H1 (cell line): Measurements from ENCODE around the gene TRAF3IP3. TPM values are rescaled to one million over a fixed set of nuclear protein-coding genes. Genes with fewer than 3 reads are reported as not detected.

Experiments used
- CTCF ChIA-PET: fragments of 300-600 bp; sonication (Branson Sonifier 250); formaldehyde crosslinking; loops from one replicate; lab custom pipeline; 2021; ENCODE audit not compliant: partially characterized antibody; lab: Charles Lee
- POLR2A ChIA-PET: fragments of 300-600 bp; sonication (Branson Sonifier 250); formaldehyde crosslinking; loops from one replicate; lab custom pipeline; 2021; ENCODE audit warnings: inconsistent platforms; ENCODE audit not compliant: partially characterized antibody; lab: Charles Lee
- DNase-seq, 2 experiments: peaks; one replicate each; pipeline versions ENCODE4 v3.0.0 to v3.0.0-alpha.2; 2010 to 2022; ENCODE audit warnings: low spot score in 2 of 2, low read depth in 1 of 2, mixed read lengths in 1 of 2
- FAIRE-seq: peaks from 2 replicates; lab custom pipeline; 2011; peaks lifted over from hg19 to GRCh38; lab: Jason Lieb, UNC
- H2AFZ ChIP-seq: 2 replicates; pipeline ENCODE4 v1.8.1; 2012; ENCODE audit warnings: low read length, inconsistent platforms
- H2AK5ac ChIP-seq: 2 replicates; pipeline ENCODE4 v1.6.1; 2013; ENCODE audit warnings: low read depth, low read length
- H2BK120ac ChIP-seq: replicated peaks from 2 replicates; pipeline ENCODE3; 2013; ENCODE audit warnings: low read depth, low read length, inconsistent platforms
- H2BK12ac ChIP-seq: 2 replicates; pipeline ENCODE4 v1.6.1; 2013; ENCODE audit warnings: low read depth, low read length
- H2BK15ac ChIP-seq: 2 replicates; pipeline ENCODE4 v1.6.1; 2013; ENCODE audit warnings: low read length
- H2BK20ac ChIP-seq: 2 replicates; pipeline ENCODE4 v1.6.1; 2013; ENCODE audit warnings: low read length
- H2BK5ac ChIP-seq: 2 replicates; pipeline ENCODE4 v1.6.1; 2013; ENCODE audit warnings: low read depth, low read length
- H3K14ac ChIP-seq: 2 replicates; pipeline ENCODE4 v1.6.1; 2013; ENCODE audit warnings: inconsistent platforms; ENCODE audit not compliant: insufficient read length
- H3K18ac ChIP-seq: 2 replicates; pipeline ENCODE4 v1.6.1; 2013; ENCODE audit warnings: low read length; ENCODE audit errors: extremely low read depth
- H3K23ac ChIP-seq: 2 replicates; pipeline ENCODE4 v1.6.1; 2013; ENCODE audit warnings: inconsistent platforms; ENCODE audit not compliant: insufficient read length
- H3K23me2 ChIP-seq: 2 replicates; pipeline ENCODE4 v1.6.1; 2013; ENCODE audit warnings: low read depth, low read length
- H3K27ac ChIP-seq: 2 replicates; pipeline ENCODE4 v1.6.1; 2011; ENCODE audit warnings: low read depth, low read length, inconsistent platforms
- H3K27me3 ChIP-seq, 4 experiments: replicated peaks in 1 of 4; 1 replicate in 1 of 4; 2 replicates in 3 of 4; pipeline versions ENCODE4 v1.6.1 to v1.8.1; 2011 to 2013; ENCODE audit warnings: low read length in 3 of 4, mild to moderate bottlenecking in 3 of 4, inconsistent platforms in 2 of 4, mixed read lengths in 2 of 4, moderate library complexity in 1 of 4; ENCODE audit not compliant: control insufficient read depth in 3 of 4, insufficient read depth in 3 of 4; ENCODE audit errors: extremely low read depth in 1 of 4
- H3K36me3 ChIP-seq, 4 experiments: 2 replicates each; pipeline versions ENCODE4 v1.6.1 to v1.8.1; 2011 to 2013; ENCODE audit warnings: mild to moderate bottlenecking in 4 of 4, low read length in 3 of 4, moderate library complexity in 2 of 4, control low read depth in 1 of 4, inconsistent platforms in 1 of 4; ENCODE audit not compliant: insufficient read depth in 4 of 4, control insufficient read depth in 2 of 4
- H3K4ac ChIP-seq: replicated peaks from 2 replicates; pipeline ENCODE3; 2013; ENCODE audit warnings: low read length, low read depth, mixed read lengths, inconsistent platforms; ENCODE audit not compliant: insufficient read length
- H3K4me1 ChIP-seq, 4 experiments: replicated peaks in 1 of 4; 1 replicate in 1 of 4; 2 replicates in 3 of 4; pipeline versions ENCODE4 v1.6.1 to v1.8.1; 2011 to 2013; ENCODE audit warnings: low read length in 3 of 4, inconsistent platforms in 2 of 4, mixed read lengths in 1 of 4; ENCODE audit not compliant: insufficient read depth in 4 of 4, control insufficient read depth in 3 of 4
- H3K4me2 ChIP-seq, 2 experiments: 2 replicates each; pipeline versions ENCODE4 v1.6.1 to v1.8.1; 2011 to 2013; ENCODE audit warnings: low read depth in 2 of 2, low read length in 2 of 2, control low read depth in 1 of 2, inconsistent platforms in 1 of 2, mild to moderate bottlenecking in 1 of 2; ENCODE audit not compliant: insufficient read depth in 1 of 2
- H3K4me3 ChIP-seq, 4 experiments: fragments of 200-600, 300-600 bp in 1 of 4; sonication (generic), shearing (Covaris generic), sonication (Bioruptor Twin) in 1 of 4; 2 replicates each; pipeline versions ENCODE4 v1.5.1 to v1.8.1; 2011 to 2016; ENCODE audit warnings: low read length in 4 of 4, low read depth in 3 of 4, control low read depth in 2 of 4, inconsistent platforms in 2 of 4, mild to moderate bottlenecking in 2 of 4, mixed read lengths in 1 of 4, moderate library complexity in 1 of 4; ENCODE audit not compliant: insufficient read depth in 2 of 4; ENCODE audit errors: extremely low read depth in 1 of 4
- H3K56ac ChIP-seq: replicated peaks from 2 replicates; pipeline ENCODE3; 2013; ENCODE audit warnings: low read depth, mild to moderate bottlenecking, mixed read lengths, low read length, inconsistent platforms; ENCODE audit not compliant: insufficient read length
- H3K79me1 ChIP-seq: 2 replicates; pipeline ENCODE4 v1.6.1; 2013; ENCODE audit warnings: low read depth, low read length, control low read depth
- H3K79me2 ChIP-seq, 2 experiments: 2 replicates each; pipeline versions ENCODE4 v1.6.1 to v1.8.1; 2012 to 2013; ENCODE audit warnings: low read length in 2 of 2, mild to moderate bottlenecking in 2 of 2, inconsistent platforms in 1 of 2; ENCODE audit not compliant: insufficient read depth in 2 of 2, control insufficient read depth in 1 of 2
- H3K9ac ChIP-seq, 4 experiments: replicated peaks in 1 of 4; 1 replicate in 1 of 4; 2 replicates in 3 of 4; pipeline versions ENCODE4 v1.6.1 to v1.8.1; 2011 to 2013; ENCODE audit warnings: low read depth in 3 of 4, low read length in 3 of 4, control low read depth in 2 of 4, mild to moderate bottlenecking in 2 of 4, moderate library complexity in 2 of 4, inconsistent platforms in 1 of 4; ENCODE audit errors: extremely low read depth in 1 of 4
- H3K9me3 ChIP-seq, 2 experiments: 2 replicates each; pipeline versions ENCODE4 v1.6.1 to v1.8.1; 2012 to 2013; ENCODE audit warnings: mild to moderate bottlenecking in 2 of 2, moderate library complexity in 2 of 2, control low read depth in 1 of 2, inconsistent platforms in 1 of 2, low read depth in 1 of 2, low read length in 1 of 2, mixed read lengths in 1 of 2; ENCODE audit not compliant: insufficient read depth in 2 of 2
- H4K20me1 ChIP-seq, 2 experiments: replicated peaks in 1 of 2; 2 replicates each; pipeline versions ENCODE3 to v1.8.1; 2011 to 2013; ENCODE audit warnings: inconsistent platforms in 2 of 2, low read length in 2 of 2, mild to moderate bottlenecking in 1 of 2; ENCODE audit not compliant: insufficient read depth in 2 of 2, control insufficient read depth in 1 of 2
- H4K5ac ChIP-seq: 2 replicates; pipeline ENCODE4 v1.6.1; 2013; ENCODE audit warnings: low read length, low read depth, mixed read lengths, inconsistent platforms; ENCODE audit not compliant: insufficient read length
- H4K8ac ChIP-seq: 2 replicates; pipeline ENCODE4 v1.8.0; 2013; ENCODE audit warnings: mild to moderate bottlenecking, moderate library complexity, low read length, inconsistent platforms; ENCODE audit not compliant: insufficient read depth; ENCODE audit errors: extremely low read depth
- H4K91ac ChIP-seq: replicated peaks from 2 replicates; pipeline ENCODE3; 2013; ENCODE audit warnings: low read length, mixed read lengths, inconsistent platforms; ENCODE audit not compliant: insufficient read length
- CHD2 ChIP-seq: IDR thresholded peaks from 2 replicates; pipeline ENCODE4 v1.6.1; 2012; ENCODE audit warnings: low read length, improper control_type of control experiment
- WGBS, 2 experiments: shearing (Covaris generic) in 1 of 2; methylation state at CpG; one replicate each; pipeline versions ENCODE4 v1.1.6 to v1.1.7; 2013 to 2015; ENCODE audit warnings: low lambda C conversion rate in 2 of 2, mixed read lengths in 2 of 2, inconsistent platforms in 1 of 2, low coverage in 1 of 2, missing lambda C conversion rate in 1 of 2; ENCODE audit not compliant: insufficient replicate concordance in 2 of 2, insufficient coverage in 1 of 2, insufficient read length in 1 of 2; ENCODE audit errors: extremely low coverage in 1 of 2, missing lambda C conversion rate in 1 of 2; 5-methylcytosine and 5-hydroxymethylcytosine counted together
- polyA plus RNA-seq, 7 experiments: library from polyadenylated mRNA; depleted of rRNA in 3 of 7; stranded (reverse) in 5 of 7; unstranded in 2 of 7; fragments of >200 nt in 5 of 7; fragments of 200-250 nt in 2 of 7; gene quantifications; 1 replicate in 5 of 7; 2 replicates in 1 of 7; 4 replicates in 1 of 7; pipeline versions ENCODE4 v1.2.1 to v1.2.3, GENCODE V29; 2011 to 2013; ENCODE audit warnings: missing spikeins in 2 of 7, mixed read lengths in 2 of 7
- total RNA-seq: library from RNA; stranded (reverse); fragmentation: NEBNext Ultra II Directional; extraction: Animal tissue kit (Norgen Biotek cat#: 25700); gene quantifications from 2 replicates; pipeline ENCODE4 v1.2.1, GENCODE V29; 2021

The TRAF3IP3 gene
- total and polyA plus RNA-seq, 2 of the 8 experiments (the other 6 are each of a cell fraction or from before 2014, with no cell fraction given), result not detected

DNA sequence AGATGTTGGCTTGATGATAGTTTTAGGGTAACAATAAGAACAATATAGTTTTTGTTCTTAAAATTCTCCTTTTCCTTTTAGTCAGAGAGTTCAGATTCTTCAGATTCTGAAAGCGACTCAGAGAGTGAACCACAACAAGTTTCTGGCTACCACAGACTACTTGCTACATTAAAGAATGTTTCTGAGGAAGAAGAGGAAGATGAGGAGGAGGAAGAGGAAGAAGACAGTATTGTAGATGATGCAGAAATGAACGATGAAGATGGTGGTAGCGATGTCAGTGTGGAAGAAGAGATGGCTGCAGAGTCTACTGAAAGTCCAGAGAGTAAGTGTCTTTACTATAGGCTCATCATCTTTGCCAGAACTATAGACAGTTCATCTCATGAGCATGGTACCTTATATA lies 74.9 kb downstream of the TRAF3IP3 start:
- Histone ChIP-seq H3K27me3 (no peaks in the 10 kb centered on the region), H3K36me3 (peaks cover 11 to 44% (median 33%) of the 10 kb centered on the region in 4 experiments), H2BK5ac (no peak overlapping the region), H3K4me3 (no peak overlapping the region), H2AK5ac (no peak overlapping the region), H3K23me2 (no peaks in the 10 kb centered on the region), H3K79me2 (peaks cover 0 to 10% of the 10 kb centered on the region in 2 experiments; a peak in 2 of 4 replicates), H2BK12ac (no peak overlapping the region), H2BK20ac (no peak overlapping the region), H3K18ac (no peak overlapping the region), H3K9me3 (no peaks in the 10 kb centered on the region), H4K20me1 (peaks cover 0 to 4% of the 10 kb centered on the region in 2 experiments), H3K4me1 (no peaks in the 10 kb centered on the region)
- DNase-seq, result no peak
- CTCF ChIA-PET, result no interaction called here
- TF ChIP-seq CHD2, result no peak
- TF ChIP-seq, all 59 proteins: peak for 0
- POLR2A ChIA-PET, result no interaction called here
- no peak overlapping the region for H3K4ac ChIP-seq
- no peak overlapping the region for H4K91ac ChIP-seq
- FAIRE-seq, result no peak
- no peak overlapping the region for H4K5ac ChIP-seq
- H3K23ac ChIP-seq, result no peak overlapping the region
- no peak overlapping the region for H3K14ac ChIP-seq
- H3K9ac ChIP-seq, result no peak overlapping the region
- no peak overlapping the region for H3K27ac ChIP-seq
- H2AFZ ChIP-seq, result no peak overlapping the region
- H3K4me2 ChIP-seq, result no peak overlapping the region
- H3K79me1 ChIP-seq, result no peaks in the 10 kb centered on the region
- H2BK120ac ChIP-seq, result no peak overlapping the region
- no peak overlapping the region for H2BK15ac ChIP-seq
- no peak overlapping the region for H3K56ac ChIP-seq
- WGBS, 2 experiments, result 96 to 100% methylated on average over 2 to 3 of the region's 3 CpGs
- no peak overlapping the region for H4K8ac ChIP-seq
